Aorta (tissue), 4 donors: Measurements from ENCODE around the gene ELAVL1. TPM values are rescaled to one million over a fixed set of nuclear protein-coding genes. Genes with fewer than 3 reads are reported as not detected.

Source experiments
- polyA plus RNA-seq, 2 donors: library from polyadenylated mRNA; stranded (reverse); fragments of 200-250 nt; gene quantifications; one replicate each; pipeline ENCODE4 v1.2.3, GENCODE V29; 2013
- total RNA-seq, 2 donors: library from RNA; stranded (reverse); fragmentation: NEBNext Ultra II Directional; extraction: Animal tissue kit (Norgen Biotek cat#: 25700); gene quantifications; one replicate each; pipeline ENCODE4 v1.2.1, GENCODE V29; 2021
- donor health status: healthy with polysubstance abuse.
- donor health status: Bipolar disorder and iron deficiency.
- donor health status: DM: no; HTN: no; CAD: no.
- donor health status: DM: yes; HTN: yes; CAD: no.

The ELAVL1 gene
- total and polyA plus RNA-seq, 4 donors, result 8.1 to 48.9 (median 36.4) TPM

Other genes with a start within 250 kb of the ELAVL1 start
- not detected for gene CLEC4M, start 242.4 kb downstream of the ELAVL1 start, total RNA-seq
- gene CLEC4M, start 242.4 kb downstream of the ELAVL1 start, polyA plus RNA-seq, result under 1 TPM in 1 of 2 donors, not detected in 1; 0.50 TPM
- gene EVI5L, start 175.4 kb downstream of the ELAVL1 start, total RNA-seq, result 10 to 100 TPM; 13.0 to 13.4 TPM
- 10 to 100 TPM in 1 of 2 donors, 1 to 10 TPM in 1; 4.3 to 11.9 TPM for gene EVI5L, start 175.4 kb downstream of the ELAVL1 start, polyA plus RNA-seq
- under 1 TPM in 1 of 2 donors, not detected in 1; 0.09 TPM for gene PRR36, start 131.3 kb downstream of the ELAVL1 start, total RNA-seq
- gene PRR36, start 131.3 kb downstream of the ELAVL1 start, polyA plus RNA-seq, result under 1 TPM in 1 of 2 donors, not detected in 1; 0.13 TPM
- under 1 TPM in 1 of 2 donors, not detected in 1; 0.60 TPM for gene LRRC8E, start 117.1 kb downstream of the ELAVL1 start, total RNA-seq
- gene LRRC8E, start 117.1 kb downstream of the ELAVL1 start, polyA plus RNA-seq, result not detected
- 10 to 100 TPM; 26.6 to 34.3 TPM for gene MAP2K7, start 101.8 kb downstream of the ELAVL1 start, total RNA-seq
- gene MAP2K7, start 101.8 kb downstream of the ELAVL1 start, polyA plus RNA-seq, result 10 to 100 TPM; 14.7 to 23.3 TPM
- under 1 TPM in 1 of 2 donors, not detected in 1; 0.84 TPM for gene TGFBR3L, start 90.8 kb downstream of the ELAVL1 start, total RNA-seq
- gene TGFBR3L, start 90.8 kb downstream of the ELAVL1 start, polyA plus RNA-seq, result 1 to 10 TPM in 1 of 2 donors, not detected in 1; 1.5 TPM
- gene SNAPC2, start 85.3 kb downstream of the ELAVL1 start, total RNA-seq, result 10 to 100 TPM; 20.0 to 26.6 TPM
- 10 to 100 TPM; 12.0 to 22.6 TPM for gene SNAPC2, start 85.3 kb downstream of the ELAVL1 start, polyA plus RNA-seq
- gene CTXN1, start 79.5 kb downstream of the ELAVL1 start, total RNA-seq, result 1 to 10 TPM; 1.9 to 2.5 TPM
- gene CTXN1, start 79.5 kb downstream of the ELAVL1 start, polyA plus RNA-seq, result under 1 TPM in 1 of 2 donors, not detected in 1; 0.51 TPM
- gene TIMM44, start 62.0 kb downstream of the ELAVL1 start, total RNA-seq, result 10 to 100 TPM; 44.5 to 53.5 TPM
- 100 to 1,000 TPM in 1 of 2 donors, 10 to 100 TPM in 1; 26.4 to 126 TPM for gene TIMM44, start 62.0 kb downstream of the ELAVL1 start, polyA plus RNA-seq
- not detected for gene CCL25, start 47.1 kb upstream of the ELAVL1 start, total RNA-seq
- 10 to 100 TPM in 1 of 2 donors, not detected in 1; 25.2 TPM for gene CCL25, start 47.1 kb upstream of the ELAVL1 start, polyA plus RNA-seq
- not detected for gene FBN3, start 144.0 kb upstream of the ELAVL1 start, total RNA-seq
- not detected for gene FBN3, start 144.0 kb upstream of the ELAVL1 start, polyA plus RNA-seq
- gene CERS4, start 203.7 kb upstream of the ELAVL1 start, total RNA-seq, result 10 to 100 TPM; 23.6 to 33.7 TPM
- 10 to 100 TPM; 14.4 to 25.2 TPM for gene CERS4, start 203.7 kb upstream of the ELAVL1 start, polyA plus RNA-seq